ENCODE measurements around the gene RAVER1.

- TF ChIP-seq, protein P1, sequence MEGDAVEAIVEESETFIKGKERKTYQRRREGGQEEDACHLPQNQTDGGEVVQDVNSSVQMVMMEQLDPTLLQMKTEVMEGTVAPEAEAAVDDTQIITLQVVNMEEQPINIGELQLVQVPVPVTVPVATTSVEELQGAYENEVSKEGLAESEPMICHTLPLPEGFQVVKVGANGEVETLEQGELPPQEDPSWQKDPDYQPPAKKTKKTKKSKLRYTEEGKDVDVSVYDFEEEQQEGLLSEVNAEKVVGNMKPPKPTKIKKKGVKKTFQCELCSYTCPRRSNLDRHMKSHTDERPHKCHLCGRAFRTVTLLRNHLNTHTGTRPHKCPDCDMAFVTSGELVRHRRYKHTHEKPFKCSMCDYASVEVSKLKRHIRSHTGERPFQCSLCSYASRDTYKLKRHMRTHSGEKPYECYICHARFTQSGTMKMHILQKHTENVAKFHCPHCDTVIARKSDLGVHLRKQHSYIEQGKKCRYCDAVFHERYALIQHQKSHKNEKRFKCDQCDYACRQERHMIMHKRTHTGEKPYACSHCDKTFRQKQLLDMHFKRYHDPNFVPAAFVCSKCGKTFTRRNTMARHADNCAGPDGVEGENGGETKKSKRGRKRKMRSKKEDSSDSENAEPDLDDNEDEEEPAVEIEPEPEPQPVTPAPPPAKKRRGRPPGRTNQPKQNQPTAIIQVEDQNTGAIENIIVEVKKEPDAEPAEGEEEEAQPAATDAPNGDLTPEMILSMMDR (IDR thresholded peaks at IDR 0.05) = no peak
- TF ChIP-seq EP300 (IDR thresholded peaks at IDR 0.05) = no peak
- TF ChIP-seq POLR2A (IDR thresholded peaks at IDR 0.05) = no peak
Measured at GRCh38 chr19:10289836-10290356, 43.4 kb downstream of the RAVER1 start, which contains the start of gene ICAM5.
